HepG2 (cell line): Measurements from ENCODE around the gene PCAT6. TPM values are rescaled to one million over a fixed set of nuclear protein-coding genes. Genes with fewer than 3 reads are reported as not detected.

Experiments used
- ARNT2 ChIP-seq: sonication (generic); formaldehyde crosslinking; IDR thresholded peaks from 2 replicates; pipeline ENCODE4 v1.8.0; 2022; ENCODE audit warnings: mild to moderate bottlenecking, low read depth, missing genetic modification reagents, moderate library complexity
- ATAD3A ChIP-seq: sonication (generic); formaldehyde crosslinking; IDR thresholded peaks from 2 replicates; pipeline ENCODE4 v1.4.0; 2020; ENCODE audit warnings: missing genetic modification reagents
- EP300 ChIP-seq, 3 experiments: sonication (generic) in 1 of 3; formaldehyde crosslinking in 1 of 3; IDR thresholded peaks; 2 replicates each; pipeline versions ENCODE4 v1.5.1 to v1.6.1; 2011 to 2020; ENCODE audit warnings: low read depth in 2 of 3, low read length in 2 of 3, borderline replicate concordance in 1 of 3, improper control_type of control experiment in 1 of 3, mild to moderate bottlenecking in 1 of 3, missing genetic modification reagents in 1 of 3, moderate library complexity in 1 of 3
- FOXP1 ChIP-seq, 2 experiments: fragments of 450-650 bp in 1 of 2; IDR thresholded peaks; 2 replicates each; pipeline ENCODE4 v1.6.1; 2017 to 2018; ENCODE audit warnings: antibody characterized with exemption in 1 of 2
- GATA4 ChIP-seq: sonication (generic); IDR thresholded peaks from 2 replicates; pipeline ENCODE4 v1.6.1; 2016; ENCODE audit warnings: antibody characterized with exemption, low read depth, borderline replicate concordance
- HMGXB3 ChIP-seq: sonication (generic); formaldehyde crosslinking; IDR thresholded peaks from 2 replicates; pipeline ENCODE4 v1.4.0; 2020; ENCODE audit warnings: missing genetic modification reagents, borderline replicate concordance
- HMGXB4 ChIP-seq, 2 experiments: sonication (generic) in 1 of 2; formaldehyde crosslinking in 1 of 2; IDR thresholded peaks; 2 replicates each; pipeline versions ENCODE4 v1.4.0 to v1.6.1; 2018 to 2020; ENCODE audit warnings: missing genetic modification reagents in 2 of 2, borderline replicate concordance in 1 of 2, low read depth in 1 of 2, mild to moderate bottlenecking in 1 of 2, missing biosample characterization in 1 of 2
- IKZF5 ChIP-seq: IDR thresholded peaks from 2 replicates; pipeline ENCODE4 v1.6.1; 2018; ENCODE audit warnings: missing genetic modification reagents, mild to moderate bottlenecking, missing compliant biosample characterization
- MTF1 ChIP-seq: sonication (generic); formaldehyde crosslinking; IDR thresholded peaks from 2 replicates; pipeline ENCODE4 v1.5.0; 2020; ENCODE audit warnings: missing genetic modification reagents
- SKI ChIP-seq: fragments of 450-650 bp; IDR thresholded peaks from one replicate; pipeline ENCODE4 v1.6.1; 2018; ENCODE audit warnings: mild to moderate bottlenecking; ENCODE audit not compliant: partially characterized antibody
- SP2 ChIP-seq: sonication (generic); formaldehyde crosslinking; IDR thresholded peaks from 2 replicates; pipeline ENCODE4 v1.5.1; 2020; ENCODE audit warnings: mild to moderate bottlenecking, missing genetic modification reagents
- ZBED4 ChIP-seq: sonication (generic); formaldehyde crosslinking; IDR thresholded peaks from 2 replicates; pipeline ENCODE4 v1.4.0; 2020; ENCODE audit warnings: missing genetic modification reagents, borderline replicate concordance
- ZKSCAN8 ChIP-seq: IDR thresholded peaks from 2 replicates; pipeline ENCODE4 v1.6.1; 2016; ENCODE audit warnings: borderline replicate concordance, missing genetic modification reagents, missing compliant biosample characterization
- ZNF235 ChIP-seq: sonication (generic); formaldehyde crosslinking; IDR thresholded peaks from 2 replicates; pipeline ENCODE4 v1.8.1; 2023; ENCODE audit warnings: mild to moderate bottlenecking, missing genetic modification reagents, borderline replicate concordance
- ZNF777 ChIP-seq: sonication (generic); formaldehyde crosslinking; IDR thresholded peaks from 2 replicates; pipeline ENCODE4 v1.4.0; 2020; ENCODE audit warnings: missing genetic modification reagents
- ZNF782 ChIP-seq: sonication (generic); formaldehyde crosslinking; IDR thresholded peaks from 2 replicates; pipeline ENCODE4 v1.4.0; 2020; ENCODE audit warnings: missing genetic modification reagents, mild to moderate bottlenecking, borderline replicate concordance
- polyA plus RNA-seq, 8 experiments: library from polyadenylated mRNA; depleted of rRNA in 3 of 8; stranded (reverse) in 7 of 8; unstranded in 1 of 8; fragments of >200 nt; fragmentation: Illumina TruSeq in 4 of 8; extraction: Trizol in 4 of 8; gene quantifications; 2 replicates each; pipeline versions ENCODE4 v1.2.1 to v1.2.3, GENCODE V29; 2011 to 2016; ENCODE audit warnings: low read depth in 4 of 8, missing spikeins in 1 of 8, mixed read lengths in 1 of 8; ENCODE audit not compliant: insufficient read depth in 1 of 8
- total RNA-seq, 5 experiments: library from RNA; depleted of rRNA; stranded (reverse); fragments of >200 nt; fragmentation: Illumina TruSeq; extraction: Trizol; gene quantifications; 2 replicates each; pipeline ENCODE4 v1.2.3, GENCODE V29; 2016; ENCODE audit warnings: low read depth in 1 of 5

The PCAT6 gene
- total and polyA plus RNA-seq, 2 of the 13 experiments (the other 11 are each of a cell fraction or from before 2014, with no cell fraction given), result 0.60 to 4.4 TPM

GRCh38 chr1:202810615-202811295 lies at the start of gene PCAT6 (continued):
- TF ChIP-seq SP2 (CRISPR knock-in tag) (peak; percentile 55), ZBED4 (peak; percentile 84), ARNT2 (CRISPR knock-in tag) (peak; percentile 38), EP300 (IDR thresholded peaks at IDR 0.05; ENCODE audit: low read depth in 2 of 2, low read length in 2 of 2) (peak in 1 of 2 experiments; percentile 23; a peak in 1 of 4 replicates), EP300 (CRISPR knock-in tag; IDR thresholded peaks at IDR 0.05; ENCODE audit: borderline replicate concordance) (0 out of 2 replicates have a peak, but pooled peaks have one; percentile 31), SKI (peak; percentile 83), HMGXB4 (CRISPR knock-in tag; IDR thresholded peaks at IDR 0.05; ENCODE audit: borderline replicate concordance in 1 of 2, low read depth in 1 of 2) (peak; percentile 75 to 87), ZNF777 (CRISPR knock-in tag) (peak; percentile 79), ZKSCAN8 (CRISPR knock-in tag) (0 out of 2 replicates have a peak, but pooled peaks have one; percentile 59), IKZF5 (CRISPR knock-in tag) (peak; percentile 71), FOXP1 (IDR thresholded peaks at IDR 0.05) (0 out of 2 replicates have a peak, but pooled peaks have one; percentile 27), FOXP1 (CRISPR knock-in tag; IDR thresholded peaks at IDR 0.05) (peak; percentile 85), MTF1 (no peak), HMGXB3 (CRISPR knock-in tag) (peak; percentile 68; the same call in 1 of the 2 replicates), ATAD3A (CRISPR knock-in tag) (no peak), ZNF235 (peak; percentile 53; the same call in 1 of the 2 replicates), ZNF782 (CRISPR knock-in tag) (peak; percentile 50; the same call in 1 of the 2 replicates), GATA4 (peak; percentile 36; the same call in 1 of the 2 replicates)
